Breast epithelium (tissue), 3 donors: Measurements from ENCODE around the gene CHST8.

Experiments
- POLR2A ChIP-seq: fragments of 450-650 bp; IDR thresholded peaks from one replicate; pipeline ENCODE4 v1.6.1; 2016; ENCODE audit warnings: antibody characterized with exemption, mild to moderate bottlenecking, moderate library complexity
- POLR2AphosphoS5 ChIP-seq, 3 donors: sonication (generic); formaldehyde crosslinking; IDR thresholded peaks; one replicate each; pipeline ENCODE4 v1.6.1; 2017; ENCODE audit warnings: antibody characterized with exemption in 3 of 3
- TF ChIP-seq, protein P1 (sequence below), 3 donors: fragments of 450-650 bp; IDR thresholded peaks; one replicate each; pipeline ENCODE4 v1.5.1; 2016 to 2017; ENCODE audit warnings: antibody characterized with exemption in 3 of 3, mild to moderate bottlenecking in 3 of 3, moderate library complexity in 3 of 3

DNA sequence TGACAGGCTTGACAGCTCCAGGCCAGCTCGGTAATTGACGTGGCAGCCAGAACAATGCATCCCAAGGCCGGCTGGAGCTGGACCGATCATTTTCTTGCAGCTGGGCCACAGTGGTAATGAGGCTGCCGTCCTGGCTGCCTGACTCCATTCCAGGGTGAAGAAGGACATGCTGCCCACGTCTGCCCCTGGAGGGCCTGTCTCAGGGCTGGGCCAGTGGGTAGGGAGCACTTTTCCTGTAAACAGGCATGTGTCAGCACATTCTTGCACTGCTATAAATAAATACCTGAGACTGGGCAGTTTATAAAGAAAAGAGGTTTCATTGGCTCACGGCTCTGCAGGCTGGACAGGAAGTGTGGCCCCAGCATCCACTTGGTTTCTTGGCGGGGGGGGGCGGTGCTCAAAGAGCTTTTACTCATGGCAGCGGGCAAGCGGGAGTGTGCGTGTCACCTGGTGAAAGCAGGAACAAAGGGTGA lies 136.8 kb downstream of the CHST8 start:
- TF ChIP-seq, protein P1, sequence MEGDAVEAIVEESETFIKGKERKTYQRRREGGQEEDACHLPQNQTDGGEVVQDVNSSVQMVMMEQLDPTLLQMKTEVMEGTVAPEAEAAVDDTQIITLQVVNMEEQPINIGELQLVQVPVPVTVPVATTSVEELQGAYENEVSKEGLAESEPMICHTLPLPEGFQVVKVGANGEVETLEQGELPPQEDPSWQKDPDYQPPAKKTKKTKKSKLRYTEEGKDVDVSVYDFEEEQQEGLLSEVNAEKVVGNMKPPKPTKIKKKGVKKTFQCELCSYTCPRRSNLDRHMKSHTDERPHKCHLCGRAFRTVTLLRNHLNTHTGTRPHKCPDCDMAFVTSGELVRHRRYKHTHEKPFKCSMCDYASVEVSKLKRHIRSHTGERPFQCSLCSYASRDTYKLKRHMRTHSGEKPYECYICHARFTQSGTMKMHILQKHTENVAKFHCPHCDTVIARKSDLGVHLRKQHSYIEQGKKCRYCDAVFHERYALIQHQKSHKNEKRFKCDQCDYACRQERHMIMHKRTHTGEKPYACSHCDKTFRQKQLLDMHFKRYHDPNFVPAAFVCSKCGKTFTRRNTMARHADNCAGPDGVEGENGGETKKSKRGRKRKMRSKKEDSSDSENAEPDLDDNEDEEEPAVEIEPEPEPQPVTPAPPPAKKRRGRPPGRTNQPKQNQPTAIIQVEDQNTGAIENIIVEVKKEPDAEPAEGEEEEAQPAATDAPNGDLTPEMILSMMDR (IDR thresholded peaks at IDR 0.05) = no peak
- no peak for TF ChIP-seq POLR2AphosphoS5 (IDR thresholded peaks at IDR 0.05)
- TF ChIP-seq POLR2A = no peak
